ENCODE measurements around the gene RNF207. TPM values are rescaled to one million over a fixed set of nuclear protein-coding genes. Genes with fewer than 3 reads are reported as not detected.

The RNF207 gene
- total RNA-seq, 5 donors from 2014 or later (not counting 1 experiment from before 2014, with no cell fraction given): 4.7 to 9.7 (median 6.9) TPM

DNA sequence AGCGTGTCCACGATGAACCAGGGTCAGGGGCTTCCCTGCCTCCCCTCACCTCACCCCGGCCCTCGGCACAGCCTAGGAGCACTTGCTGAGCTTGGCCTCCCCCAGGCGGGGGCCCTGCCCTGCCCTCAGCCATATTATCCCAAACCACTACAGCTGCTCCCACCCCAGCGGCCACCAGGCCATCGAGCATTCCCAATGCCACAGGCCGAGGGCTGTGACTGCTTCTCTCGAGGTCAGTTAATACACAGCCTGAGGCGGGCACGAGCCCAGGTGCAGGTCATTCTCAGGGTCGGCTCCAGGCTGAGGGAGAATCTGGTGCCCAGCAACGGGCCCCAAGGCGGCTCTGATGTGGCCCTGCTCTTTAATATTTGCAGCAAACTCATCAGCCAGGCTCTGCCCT is 63.4 kb downstream of the RNF207 start:
- ChIA-PET POLR2A (no interaction called here), CTCF (no interaction called here)
- no peaks in the 10 kb centered on the region for H3K4me1 Mint-ChIP-seq
- H3K9me3 ChIP-seq: no peaks in the 10 kb centered on the region
- H3K27me3 Mint-ChIP-seq: no peaks in the 10 kb centered on the region
- H3K36me3 ChIP-seq (ENCODE audit: control insufficient read depth in 2 of 2, extremely low read depth in 1 of 2, insufficient read depth in 1 of 2, low read length in 1 of 2): no peaks in the 10 kb centered on the region
- DNase-seq: no peak
- H3K27ac Mint-ChIP-seq: no peak overlapping the region
- no peak overlapping the region for H3K4me3 Mint-ChIP-seq
- H3K4me1 ChIP-seq (ENCODE audit: control insufficient read depth in 1 of 2, extremely low read depth in 1 of 2, insufficient read depth in 2 of 2, low read length in 2 of 2): no peaks in the 10 kb centered on the region
- H3K27me3 ChIP-seq (replicated peaks in 1 of 2; ENCODE audit: control insufficient read depth in 2 of 2, extremely low read depth in 1 of 2, insufficient read depth in 2 of 2, low read length in 1 of 2): no peaks in the 10 kb centered on the region
- WGBS (ENCODE audit: insufficient coverage): 99% methylated on average over 14 of the region's 14 CpGs
- no peak for ATAC-seq (replicated peaks in 1 of 4)
- H3K27ac ChIP-seq (ENCODE audit: low read length): no peak overlapping the region
- H3K36me3 Mint-ChIP-seq: no peaks in the 10 kb centered on the region
- no peaks in the 10 kb centered on the region for H3K9me3 Mint-ChIP-seq
- H3K4me3 ChIP-seq (ENCODE audit: control insufficient read depth in 1 of 2, extremely low read depth in 1 of 2, low read length in 1 of 2): no peak overlapping the region

DNA sequence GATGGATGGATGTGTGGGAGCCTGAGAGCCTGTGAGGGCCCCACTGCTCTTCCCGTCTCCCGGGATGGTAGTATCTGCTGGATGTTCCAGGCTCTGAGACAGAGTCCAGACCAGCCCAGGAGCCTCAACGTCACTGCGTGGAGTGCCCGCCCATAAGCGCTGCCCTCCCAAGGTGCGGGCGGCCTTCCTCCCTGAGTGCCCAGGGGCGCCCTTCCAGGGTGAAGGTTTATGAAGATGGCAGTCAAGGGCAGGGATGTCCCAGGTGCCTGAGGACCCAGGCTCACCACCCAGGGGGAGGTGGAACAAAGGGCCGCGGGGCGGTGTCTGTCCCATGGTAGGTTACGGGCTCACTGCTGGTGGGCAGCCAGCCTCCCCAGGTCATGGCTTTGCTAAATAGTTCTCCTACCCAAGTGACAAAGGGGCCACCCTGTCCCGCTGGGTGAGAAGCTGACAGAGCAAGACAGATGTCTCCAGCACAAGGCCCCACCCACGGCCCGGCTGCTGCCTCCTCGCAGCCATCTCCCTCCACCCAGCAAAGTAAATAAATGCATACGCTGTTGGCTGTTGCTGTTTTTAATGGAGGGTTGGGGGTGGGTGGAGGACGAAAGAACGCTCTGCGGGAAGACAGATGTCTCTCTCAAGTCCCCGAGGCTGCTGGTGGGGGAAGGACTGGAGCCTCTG is 63.9 kb downstream of the RNF207 start:
- Mint-ChIP-seq H3K27ac (no peak overlapping the region), H3K4me1 (no peaks in the 10 kb centered on the region), H3K27me3 (no peaks in the 10 kb centered on the region), H3K4me3 (no peak overlapping the region), H3K36me3 (no peaks in the 10 kb centered on the region), H3K9me3 (no peaks in the 10 kb centered on the region)
- no peak overlapping the region for H3K27ac ChIP-seq (ENCODE audit: low read length)
- no peaks in the 10 kb centered on the region for H3K27me3 ChIP-seq (replicated peaks in 1 of 2; ENCODE audit: control insufficient read depth in 2 of 2, extremely low read depth in 1 of 2, insufficient read depth in 2 of 2, low read length in 1 of 2)
- H3K36me3 ChIP-seq (ENCODE audit: control insufficient read depth in 2 of 2, extremely low read depth in 1 of 2, insufficient read depth in 1 of 2, low read length in 1 of 2): peaks cover 0 to 3% of the 10 kb centered on the region in 2 donors
- ATAC-seq (replicated peaks in 1 of 4) (no peak), DNase-seq (no peak)
- no peak overlapping the region for H3K4me3 ChIP-seq (ENCODE audit: control insufficient read depth in 1 of 2, extremely low read depth in 1 of 2, low read length in 1 of 2)
- no peaks in the 10 kb centered on the region for H3K4me1 ChIP-seq (ENCODE audit: control insufficient read depth in 1 of 2, extremely low read depth in 1 of 2, insufficient read depth in 2 of 2, low read length in 2 of 2)
- H3K9me3 ChIP-seq: no peaks in the 10 kb centered on the region
- CTCF ChIA-PET: no interaction called here
- POLR2A ChIA-PET: no interaction called here
- 87% methylated on average over 17 of the region's 22 CpGs for WGBS (ENCODE audit: insufficient coverage)

DNA sequence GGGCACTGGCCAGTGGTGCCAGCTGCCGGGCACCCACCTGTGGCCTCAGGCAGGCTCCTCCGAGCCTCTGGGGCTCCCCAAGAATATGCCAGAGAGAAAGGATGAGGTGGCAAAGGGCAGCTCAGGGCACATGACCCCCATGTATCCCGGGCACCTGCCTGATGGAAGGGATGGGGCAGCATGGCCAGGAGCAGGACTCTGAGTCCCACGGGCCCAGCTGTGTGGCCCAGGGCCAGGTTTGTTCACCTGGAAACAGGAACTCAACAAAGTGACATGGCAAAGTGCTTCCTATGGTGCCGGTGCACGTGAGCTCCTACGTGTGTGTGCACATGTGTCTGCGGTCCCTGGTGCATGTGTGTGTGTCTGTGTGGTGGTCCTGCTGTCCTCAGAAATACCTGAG is 64.5 kb downstream of the RNF207 start:
- no peaks in the 10 kb centered on the region for H3K27me3 ChIP-seq (replicated peaks in 1 of 2; ENCODE audit: control insufficient read depth in 2 of 2, extremely low read depth in 1 of 2, insufficient read depth in 2 of 2, low read length in 1 of 2)
- peaks cover 0 to 5% of the 10 kb centered on the region in 2 donors for H3K36me3 ChIP-seq (ENCODE audit: control insufficient read depth in 2 of 2, extremely low read depth in 1 of 2, insufficient read depth in 1 of 2, low read length in 1 of 2)
- no peaks in the 10 kb centered on the region for H3K36me3 Mint-ChIP-seq
- no peaks in the 10 kb centered on the region for H3K27me3 Mint-ChIP-seq
- no peaks in the 10 kb centered on the region for H3K4me1 Mint-ChIP-seq
- no peak overlapping the region for H3K27ac ChIP-seq (ENCODE audit: low read length)
- no peaks in the 10 kb centered on the region for H3K4me1 ChIP-seq (ENCODE audit: control insufficient read depth in 1 of 2, extremely low read depth in 1 of 2, insufficient read depth in 2 of 2, low read length in 2 of 2)
- no peak overlapping the region for H3K27ac Mint-ChIP-seq
- no peaks in the 10 kb centered on the region for H3K9me3 ChIP-seq
- ChIA-PET POLR2A (no interaction called here), CTCF (no interaction called here)
- DNase-seq: no peak
- no peak overlapping the region for H3K4me3 ChIP-seq (ENCODE audit: control insufficient read depth in 1 of 2, extremely low read depth in 1 of 2, low read length in 1 of 2)
- 92% methylated on average over 8 of the region's 8 CpGs for WGBS (ENCODE audit: insufficient coverage)
- ATAC-seq (replicated peaks in 1 of 4): no peak
- no peak overlapping the region for H3K4me3 Mint-ChIP-seq
- H3K9me3 Mint-ChIP-seq: no peaks in the 10 kb centered on the region

Other genes starting within 250 kb of the RNF207 start
- gene NPHP4, start 213.7 kb upstream of the RNF207 start, total RNA-seq: 10 to 100 TPM in 1 of 5 donors, 1 to 10 TPM in 4; 9.0 to 10.5 (median 9.8) TPM
- 100 to 1,000 TPM; 181 to 270 (median 252) TPM for gene KCNAB2, start 160.2 kb upstream of the RNF207 start, total RNA-seq
- gene CHD5, start 25.8 kb upstream of the RNF207 start, total RNA-seq: under 1 TPM; 0.05 to 0.23 (median 0.16) TPM
- 100 to 1,000 TPM; 448 to 621 (median 462) TPM for gene RPL22, start 6.5 kb upstream of the RNF207 start, total RNA-seq
- 10 to 100 TPM in 4 of 5 donors, 1 to 10 TPM in 1; 9.6 to 24.0 (median 20.7) TPM for gene ICMT, start 29.8 kb downstream of the RNF207 start, total RNA-seq
- gene HES3, start 38.1 kb downstream of the RNF207 start, total RNA-seq: not detected
- 1 to 10 TPM in 1 of 5 donors, under 1 TPM in 4; 0.35 to 2.7 (median 0.72) TPM for gene GPR153, start 55.0 kb downstream of the RNF207 start, total RNA-seq
- gene ACOT7, start 187.6 kb downstream of the RNF207 start, total RNA-seq: 1 to 10 TPM; 6.1 to 9.3 (median 7.4) TPM
- gene HES2, start 213.8 kb downstream of the RNF207 start, total RNA-seq: under 1 TPM in 1 of 5 donors, not detected in 4; 0.16 TPM
- 1 to 10 TPM; 2.1 to 9.2 (median 6.2) TPM for gene ESPN, start 218.7 kb downstream of the RNF207 start, total RNA-seq

Data from T-cell (primary cell).